ENCODE results near the gene GPRC6A. TPM values are rescaled to one million over a fixed set of nuclear protein-coding genes. Genes with fewer than 3 reads are reported as not detected.
A peak's percentile ranks its signal among the peaks of the same experiment; 100 is the strongest.

Gene GPRC6A
- total and polyA plus RNA-seq, 10 of the 15 experiments (the other 5 are each of a cell fraction or from before 2014, with no cell fraction given), result not detected

DNA sequence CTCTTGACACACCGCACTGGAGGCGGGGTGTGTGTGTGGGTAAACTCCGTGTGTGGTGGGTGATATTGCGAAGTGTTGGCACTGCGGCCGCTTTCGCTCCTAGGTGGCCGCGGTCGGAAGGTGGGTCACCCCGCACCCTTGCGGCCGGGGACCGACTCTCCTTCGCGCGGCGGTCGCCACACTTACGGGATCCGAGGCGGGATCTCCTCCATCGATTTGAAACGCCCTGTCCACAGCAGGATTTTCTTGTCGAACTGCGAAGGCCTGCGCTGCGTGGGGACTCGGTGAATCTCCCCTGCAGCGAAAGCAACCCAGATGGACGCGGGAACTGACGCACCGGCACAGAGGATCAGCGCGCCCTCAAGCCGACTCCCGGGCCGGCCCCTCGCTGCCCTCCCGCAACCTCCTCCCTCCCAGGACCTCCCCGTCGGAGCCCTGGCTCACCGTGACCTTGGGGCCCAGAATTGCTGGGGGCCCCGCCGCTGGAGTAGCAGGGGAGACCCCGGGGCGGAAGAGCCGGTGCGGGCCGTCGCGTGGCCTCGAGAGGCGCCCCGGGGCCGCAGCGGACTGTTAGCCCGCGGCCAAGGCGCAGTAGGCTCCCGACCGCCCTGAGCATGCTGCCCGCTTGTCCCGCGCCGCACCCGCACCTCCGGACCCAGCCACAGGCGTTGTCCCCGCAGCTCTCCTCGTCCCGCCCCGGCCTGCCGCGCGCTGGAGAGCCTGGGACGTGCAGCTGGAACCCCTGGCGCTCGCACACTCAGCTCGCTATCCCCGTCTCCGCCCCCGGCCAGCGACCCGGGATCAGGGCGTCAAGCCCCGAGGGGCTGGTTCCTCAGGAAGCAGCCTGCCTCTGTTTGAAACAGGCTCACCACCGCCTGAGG, 63.7 kb downstream of the GPRC6A start, which contains the start of gene FAM162B:
FAM162B (minus strand) TSS at position 759 of the 881 bp plus-strand sequence; CDS start at position 616, 143 bp downstream.
- BruUV-seq (replicated peaks), result no TSS peak
- no peak for FAIRE-seq
- ChIA-PET SMC1A (ENCODE audit: uncharacterized antibody, unreplicated experiment) (no interaction called here), RAD21 (ENCODE audit: unreplicated experiment) (no interaction called here), POLR2A (no interaction called here), CTCF (no interaction called here)
- Histone ChIP-seq H3K4me3 (no peak within 1 kb of the TSS), H3K27ac (ENCODE audit: control insufficient read depth, insufficient read depth) (no peak within 1 kb of the TSS), H3K9me3 (replicated peaks; ENCODE audit: control insufficient read depth, insufficient read depth, low read length) (no peaks in the 10 kb centered on the region), H4K20me1 (ENCODE audit: control insufficient read depth, insufficient read depth) (no peaks in the 10 kb centered on the region), H3K9ac (ENCODE audit: control insufficient read depth, insufficient read depth, low read length) (no peak within 1 kb of the TSS), H3K79me2 (ENCODE audit: control insufficient read depth, insufficient read depth, low read length) (no peaks in the 10 kb centered on the region), H3K27me3 (replicated peaks in 1 of 2; ENCODE audit: control insufficient read depth in 2 of 2, insufficient read depth in 2 of 2, low read length in 1 of 2) (peaks cover 0 to 13% of the 10 kb centered on the region in 2 experiments; a peak in 3 of 4 replicates), H3K4me1 (ENCODE audit: control insufficient read depth, insufficient read depth, low read length) (no peaks in the 10 kb centered on the region), H3K36me3 (ENCODE audit: control insufficient read depth in 2 of 2, insufficient read depth in 2 of 2, low read length in 1 of 2) (no peaks in the 10 kb centered on the region), H2AFZ (ENCODE audit: control insufficient read depth, low read depth, low read length) (no peak within 1 kb of the TSS), H3K4me2 (ENCODE audit: control insufficient read depth, insufficient read depth) (peak within 1 kb of the TSS; percentile 25; the same call in 1 of the 2 replicates)
- no peak for DNase-seq (ENCODE audit: low read depth, low spot score)
- in situ Hi-C loops (cut with MboI) (no loop called here), intact Hi-C loops (cut with micrococcal nuclease; ENCODE audit: unreplicated experiment) (no loop called here)
- no peak for ATAC-seq
- WGBS (ENCODE audit: insufficient coverage, insufficient replicate concordance, low lambda C conversion rate, missing lambda C conversion rate), result 33% methylated on average over 80 of the region's 89 CpGs
- TF ChIP-seq CEBPB (IDR thresholded peaks at IDR 0.05; ENCODE audit: borderline replicate concordance in 1 of 2, low read depth in 2 of 2, low read length in 2 of 2) (no peak), BCL11A (IDR thresholded peaks at IDR 0.05; ENCODE audit: low read depth, low read length) (no peak), MTA3 (IDR thresholded peaks at IDR 0.05; ENCODE audit: borderline replicate concordance, low read length) (no peak), FOS (IDR thresholded peaks at IDR 0.05; ENCODE audit: borderline replicate concordance, extremely low read depth, insufficient read length) (no peak), CBX5 (IDR thresholded peaks at IDR 0.05; ENCODE audit: low read depth) (no peak), E2F4 (IDR thresholded peaks at IDR 0.05; ENCODE audit: low read depth, low read length) (no peak), STAT3 (IDR thresholded peaks at IDR 0.05; ENCODE audit: low read depth, low read length) (no peak), RCOR1 (conservative IDR thresholded peaks at IDR 0.05; ENCODE audit: low read depth, low read length) (no peak), ZBED1 (IDR thresholded peaks at IDR 0.05; ENCODE audit: borderline replicate concordance) (no peak), SMC3 (IDR thresholded peaks at IDR 0.05; ENCODE audit: borderline replicate concordance, low read length) (no peak), HSF1 (IDR thresholded peaks at IDR 0.05; ENCODE audit: low read depth, low read length) (no peak), ESRRA (IDR thresholded peaks at IDR 0.05; ENCODE audit: low read length) (no peak), SMARCA5 (IDR thresholded peaks at IDR 0.05) (no peak), NBN (IDR thresholded peaks at IDR 0.05) (no peak), JUNB (IDR thresholded peaks at IDR 0.05) (no peak), GABPA (IDR thresholded peaks at IDR 0.05; ENCODE audit: low read depth) (no peak)
- TF ChIP-seq, protein P1, sequence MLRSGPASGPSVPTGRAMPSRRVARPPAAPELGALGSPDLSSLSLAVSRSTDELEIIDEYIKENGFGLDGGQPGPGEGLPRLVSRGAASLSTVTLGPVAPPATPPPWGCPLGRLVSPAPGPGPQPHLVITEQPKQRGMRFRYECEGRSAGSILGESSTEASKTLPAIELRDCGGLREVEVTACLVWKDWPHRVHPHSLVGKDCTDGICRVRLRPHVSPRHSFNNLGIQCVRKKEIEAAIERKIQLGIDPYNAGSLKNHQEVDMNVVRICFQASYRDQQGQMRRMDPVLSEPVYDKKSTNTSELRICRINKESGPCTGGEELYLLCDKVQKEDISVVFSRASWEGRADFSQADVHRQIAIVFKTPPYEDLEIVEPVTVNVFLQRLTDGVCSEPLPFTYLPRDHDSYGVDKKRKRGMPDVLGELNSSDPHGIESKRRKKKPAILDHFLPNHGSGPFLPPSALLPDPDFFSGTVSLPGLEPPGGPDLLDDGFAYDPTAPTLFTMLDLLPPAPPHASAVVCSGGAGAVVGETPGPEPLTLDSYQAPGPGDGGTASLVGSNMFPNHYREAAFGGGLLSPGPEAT (IDR thresholded peaks at IDR 0.05; ENCODE audit: low read depth), result no peak
- TF ChIP-seq, protein P2, sequence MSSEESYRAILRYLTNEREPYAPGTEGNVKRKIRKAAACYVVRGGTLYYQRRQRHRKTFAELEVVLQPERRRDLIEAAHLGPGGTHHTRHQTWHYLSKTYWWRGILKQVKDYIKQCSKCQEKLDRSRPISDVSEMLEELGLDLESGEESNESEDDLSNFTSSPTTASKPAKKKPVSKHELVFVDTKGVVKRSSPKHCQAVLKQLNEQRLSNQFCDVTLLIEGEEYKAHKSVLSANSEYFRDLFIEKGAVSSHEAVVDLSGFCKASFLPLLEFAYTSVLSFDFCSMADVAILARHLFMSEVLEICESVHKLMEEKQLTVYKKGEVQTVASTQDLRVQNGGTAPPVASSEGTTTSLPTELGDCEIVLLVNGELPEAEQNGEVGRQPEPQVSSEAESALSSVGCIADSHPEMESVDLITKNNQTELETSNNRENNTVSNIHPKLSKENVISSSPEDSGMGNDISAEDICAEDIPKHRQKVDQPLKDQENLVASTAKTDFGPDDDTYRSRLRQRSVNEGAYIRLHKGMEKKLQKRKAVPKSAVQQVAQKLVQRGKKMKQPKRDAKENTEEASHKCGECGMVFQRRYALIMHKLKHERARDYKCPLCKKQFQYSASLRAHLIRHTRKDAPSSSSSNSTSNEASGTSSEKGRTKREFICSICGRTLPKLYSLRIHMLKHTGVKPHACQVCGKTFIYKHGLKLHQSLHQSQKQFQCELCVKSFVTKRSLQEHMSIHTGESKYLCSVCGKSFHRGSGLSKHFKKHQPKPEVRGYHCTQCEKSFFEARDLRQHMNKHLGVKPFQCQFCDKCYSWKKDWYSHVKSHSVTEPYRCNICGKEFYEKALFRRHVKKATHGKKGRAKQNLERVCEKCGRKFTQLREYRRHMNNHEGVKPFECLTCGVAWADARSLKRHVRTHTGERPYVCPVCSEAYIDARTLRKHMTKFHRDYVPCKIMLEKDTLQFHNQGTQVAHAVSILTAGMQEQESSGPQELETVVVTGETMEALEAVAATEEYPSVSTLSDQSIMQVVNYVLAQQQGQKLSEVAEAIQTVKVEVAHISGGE (CRISPR knock-in tag; IDR thresholded peaks at IDR 0.05), result no peak
